HEK293T (cell line): Measurements from ENCODE around the gene ALOX12.
"Not testable (repeated sequence)": the region's sequence is repeated elsewhere in the genome, so short reads cannot be mapped to it uniquely, and the experiment has no call there.

Experiments
- CTCF ChIA-PET: fragments of 350-600 bp; formaldehyde crosslinking; extraction: SDS; loops from one replicate; lab custom pipeline; 2021; ENCODE audit warnings: antibody characterized with exemption, inconsistent platforms; lab: Yijun Ruan, JAX
- POLR2A ChIA-PET: fragments of 350-600 bp; formaldehyde crosslinking; extraction: SDS; loops from one replicate; lab custom pipeline; 2020; ENCODE audit warnings: antibody characterized with exemption, inconsistent platforms; lab: Yijun Ruan, JAX
- DNase-seq: peaks from one replicate; pipeline ENCODE4 v3.0.0; 2012; ENCODE audit warnings: mixed read lengths; ENCODE audit errors: extremely low spot score
- ARNT ChIP-seq: fragments of 450-650 bp; IDR thresholded peaks from 2 replicates; pipeline ENCODE4 v1.6.1; 2017; ENCODE audit warnings: mild to moderate bottlenecking
- BHLHE40 ChIP-seq: fragments of 450-650 bp; IDR thresholded peaks from 2 replicates; pipeline ENCODE4 v1.6.1; 2016; ENCODE audit warnings: mild to moderate bottlenecking, moderate library complexity, borderline replicate concordance
- CTBP1 ChIP-seq: fragments of 450-650 bp; IDR thresholded peaks from 2 replicates; pipeline ENCODE4 v1.6.1; 2016; ENCODE audit warnings: borderline replicate concordance
- ELF4 ChIP-seq: fragments of 450-650 bp; IDR thresholded peaks from 2 replicates; pipeline ENCODE4 v1.6.1; 2017; ENCODE audit warnings: antibody characterized with exemption
- FOXA1 ChIP-seq: fragments of 450-650 bp; IDR thresholded peaks from 2 replicates; pipeline ENCODE4 v1.6.1; 2016; ENCODE audit warnings: mild to moderate bottlenecking
- FOXK2 ChIP-seq: fragments of 450-650 bp; IDR thresholded peaks from 2 replicates; pipeline ENCODE4 v1.6.1; 2016; ENCODE audit warnings: mild to moderate bottlenecking
- FOXM1 ChIP-seq: fragments of 450-650 bp; IDR thresholded peaks from 2 replicates; pipeline ENCODE4 v1.6.1; 2017; ENCODE audit warnings: mild to moderate bottlenecking, borderline replicate concordance
- HDGF ChIP-seq: fragments of 450-650 bp; IDR thresholded peaks from 2 replicates; pipeline ENCODE4 v1.6.1; 2017; ENCODE audit warnings: antibody characterized with exemption, borderline replicate concordance
- L3MBTL2 ChIP-seq: fragments of 450-650 bp; conservative IDR thresholded peaks from 2 replicates; pipeline ENCODE4 v1.6.1; 2016; ENCODE audit warnings: mild to moderate bottlenecking
- LEF1 ChIP-seq: fragments of 450-650 bp; IDR thresholded peaks from 2 replicates; pipeline ENCODE4 v1.6.1; 2017; ENCODE audit warnings: mild to moderate bottlenecking, borderline replicate concordance
- NFRKB ChIP-seq: fragments of 450-650 bp; IDR thresholded peaks from 2 replicates; pipeline ENCODE4 v1.6.1; 2016; ENCODE audit warnings: mild to moderate bottlenecking, moderate library complexity
- PKNOX1 ChIP-seq: fragments of 450-650 bp; IDR thresholded peaks from 2 replicates; pipeline ENCODE4 v1.6.1; 2016
- SP1 ChIP-seq: fragments of 450-650 bp; IDR thresholded peaks from 2 replicates; pipeline ENCODE4 v1.6.1; 2017
- SUZ12 ChIP-seq: fragments of 450-650 bp; IDR thresholded peaks from 2 replicates; pipeline ENCODE4 v1.6.1; 2016; ENCODE audit warnings: mild to moderate bottlenecking
- TARDBP ChIP-seq: fragments of 450-650 bp; IDR thresholded peaks from 2 replicates; pipeline ENCODE4 v1.6.1; 2016
- ZNF384 ChIP-seq: fragments of 450-650 bp; IDR thresholded peaks from 2 replicates; pipeline ENCODE4 v1.6.1; 2016

ALOX12 gene

GRCh38 chr17:7043497-7044198 is 47.8 kb downstream of the ALOX12 start, which contains the start of gene SLC16A11:
Gene SLC16A11 (minus strand): TSS chr17:7044092. CDS start chr17:7043513, 579 bp downstream.
- no peak for TF ChIP-seq ARNT
- POLR2A ChIA-PET: interaction anchor here (0.6 kb wide), 1 partner anchor 8 kb away, joined by 3 read pairs; the partner anchor contains the start of gene SLC16A13
- CTCF ChIA-PET: no interaction called here
- no peak for DNase-seq

DNA sequence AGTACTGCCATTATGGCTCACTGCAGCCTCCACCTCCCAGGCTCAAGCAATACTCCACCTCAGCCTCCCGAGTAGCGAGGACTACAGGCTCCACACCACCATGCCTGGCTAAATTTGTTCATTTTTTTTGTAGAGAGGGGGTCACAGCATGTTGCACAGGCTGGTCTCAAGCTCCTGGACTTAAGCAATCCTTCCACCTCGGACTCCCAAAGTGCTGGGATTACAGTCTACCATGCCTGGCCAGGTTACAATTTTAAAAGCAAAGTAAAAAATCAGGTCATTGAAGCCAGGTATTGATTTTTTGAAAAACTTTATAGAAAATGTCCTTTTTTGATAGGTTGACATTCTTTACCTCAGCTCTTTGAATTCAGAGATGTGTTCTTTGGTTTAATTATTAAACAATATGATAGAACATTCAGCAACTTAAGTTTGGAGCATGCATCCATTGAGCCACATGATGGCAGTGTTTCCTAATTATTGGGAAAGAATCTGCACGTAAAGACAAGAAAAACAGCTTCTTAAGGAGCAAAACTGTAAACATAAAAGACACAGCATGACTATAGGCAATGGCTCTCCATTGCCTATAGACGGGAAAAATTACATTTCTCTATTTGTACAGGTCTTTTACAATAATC is 49.8 kb downstream of the ALOX12 start:
- DNase-seq: no peak
- ChIA-PET CTCF (interaction anchor here (0.6 to 2.4 kb wide), 14 partner anchors 10 to 887 kb away, joined by 3 to 25 read pairs (median 4); partner anchors contain the start of genes ASGR1 and SLC16A13), POLR2A (interaction anchor here (0.7 to 3.8 kb wide), 11 partner anchors 9 to 515 kb away, joined by 3 to 33 read pairs (median 4); partner anchors contain the start of genes ACADVL, DLG4, NEURL4 and RNASEK)
- no peak for TF ChIP-seq FOXM1
- TF ChIP-seq ELF4: no peak
- TF ChIP-seq SUZ12: no peak
- no peak for TF ChIP-seq TARDBP
- TF ChIP-seq ZNF384: no peak
- TF ChIP-seq NFRKB: no peak
- TF ChIP-seq L3MBTL2: no peak
- TF ChIP-seq CTBP1: no peak
- no peak for TF ChIP-seq SP1
- no peak for TF ChIP-seq FOXA1
- no peak for TF ChIP-seq BHLHE40
- TF ChIP-seq ARNT: no peak
- TF ChIP-seq PKNOX1: no peak
- no peak for TF ChIP-seq LEF1
- no peak for TF ChIP-seq FOXK2
- TF ChIP-seq HDGF: no peak

- no peak for TF ChIP-seq ZNF384
- TF ChIP-seq SP1: no peak
- TF ChIP-seq LEF1: no peak
- no peak for TF ChIP-seq HDGF
- no peak for TF ChIP-seq PKNOX1
- TF ChIP-seq BHLHE40: no peak
- no peak for TF ChIP-seq ELF4
- no peak for TF ChIP-seq L3MBTL2
- no peak for TF ChIP-seq NFRKB
- no peak for TF ChIP-seq FOXK2
- no peak for TF ChIP-seq FOXM1
- TF ChIP-seq TARDBP: no peak
- TF ChIP-seq ARNT: no peak
- no peak for TF ChIP-seq CTBP1
- no peak for DNase-seq
- POLR2A ChIA-PET: interaction anchor here (0.7 to 3.8 kb wide), 11 partner anchors 10 to 515 kb away, joined by 3 to 33 read pairs (median 4); partner anchors contain the start of genes ACADVL, DLG4, NEURL4 and RNASEK
- CTCF ChIA-PET: interaction anchor here (0.5 to 2.4 kb wide), 15 partner anchors 11 to 251 kb away, joined by 3 to 25 read pairs (median 4); partner anchors contain the start of genes ASGR1 and SLC16A13
Observed at GRCh38 chr17:7046127-7046724, 50.4 kb downstream of the ALOX12 start.

- not testable (repeated sequence) for DNase-seq
- CTCF ChIA-PET: interaction anchor here (0.5 to 2.4 kb wide), 13 partner anchors 11 to 250 kb away, joined by 3 to 25 read pairs (median 4); partner anchors contain the start of genes ASGR1 and SLC16A13
- POLR2A ChIA-PET: interaction anchor here (0.7 to 3.8 kb wide), 9 partner anchors 10 to 283 kb away, joined by 3 to 33 read pairs (median 4); partner anchors contain the start of genes ACADVL, DLG4, NEURL4 and RNASEK
Observed at GRCh38 chr17:7046725-7047397, 51.0 kb downstream of the ALOX12 start.

GRCh38 chr17:7047566-7047965 is 51.7 kb downstream of the ALOX12 start:
- CTCF ChIA-PET: interaction anchor here (0.6 kb wide), 1 partner anchor 640 kb away, joined by 3 read pairs; no protein-coding TSS in a partner anchor
- POLR2A ChIA-PET: interaction anchor here (3.8 kb wide), 1 partner anchor 11 kb away, joined by 33 read pairs; the partner anchor contains the start of gene SLC16A13
- TF ChIP-seq SUZ12 (no peak), L3MBTL2 (no peak), FOXM1 (no peak), HDGF (no peak), CTBP1 (no peak), TARDBP (no peak), BHLHE40 (no peak), ELF4 (no peak), ARNT (no peak), PKNOX1 (no peak)
- DNase-seq: no peak
